Measurements from ENCODE around the gene ANKRD52. TPM values are rescaled to one million over a fixed set of nuclear protein-coding genes. Genes with fewer than 3 reads are reported as not detected.
A peak's percentile ranks its signal among the peaks of the same experiment; 100 is the strongest.

Gene ANKRD52
- total and polyA plus RNA-seq, 9 of the 15 experiments (the other 6 are each of a cell fraction or from before 2014, with no cell fraction given), result 0.52 to 46.8 (median 7.9) TPM

GRCh38 chr12:56219840-56220239 lies 38.3 kb downstream of the ANKRD52 start (continued):
- TF ChIP-seq SAFB (IDR thresholded peaks at IDR 0.05; ENCODE audit: borderline replicate concordance, low read depth, low read length), result no peak

- CTCF ChIA-PET (ENCODE audit: low intra/inter-chr PET ratio), result no interaction called here
- Histone ChIP-seq H3K9me1 (ENCODE audit: control insufficient read depth, insufficient read depth, low read length) (no peaks in the 10 kb centered on the region), H3K4me1 (replicated peaks in 1 of 2; ENCODE audit: control insufficient read depth in 2 of 2, insufficient read depth in 2 of 2, low read length in 2 of 2) (peaks cover 0 to 6% of the 10 kb centered on the region in 2 experiments; a peak in 3 of 5 replicates), H3K9ac (ENCODE audit: insufficient read depth in 1 of 2, low read depth in 2 of 2, low read length in 2 of 2) (peak overlapping the region in 1 of 2 experiments; percentile 3; a peak in 1 of 4 replicates), H3K9me3 (replicated peaks; ENCODE audit: control insufficient read depth, insufficient read depth, low read depth, low read length) (no peaks in the 10 kb centered on the region), H3K36me3 (ENCODE audit: control insufficient read depth, insufficient read depth, low read length) (peaks cover 50% of the 10 kb centered on the region), H3K27ac (ENCODE audit: extremely low read depth, low read depth, low read length) (no peak overlapping the region), H3K4me3 (no peak overlapping the region), H3K27me3 (ENCODE audit: control insufficient read depth in 2 of 2, insufficient read depth in 2 of 2, low read length in 2 of 2) (no peaks in the 10 kb centered on the region), H3K79me2 (ENCODE audit: control insufficient read depth, insufficient read depth, low read length) (peaks cover 23% of the 10 kb centered on the region), H3K4me2 (ENCODE audit: insufficient read depth, low read length) (no peak overlapping the region), H2AFZ (ENCODE audit: low read depth, low read length) (no peak overlapping the region), H4K20me1 (replicated peaks; ENCODE audit: control insufficient read depth, insufficient read depth, low read length) (0 out of 2 replicates have a peak, but pooled peaks cover 3% of the 10 kb centered on the region)
- POLR2A ChIA-PET, result interaction anchor here (0.6 to 0.8 kb wide), 5 partner anchors 10 to 99 kb away, joined by 3 read pairs; no protein-coding TSS in a partner anchor
- intact Hi-C loops (cut with micrococcal nuclease) (no loop called here), in situ Hi-C loops (cut with MboI) (no loop called here)
- 91% methylated on average over 3 of the region's 3 CpGs for WGBS (ENCODE audit: insufficient coverage, low coverage, missing lambda C conversion rate)
- FAIRE-seq, result no peak
- BruUV-seq (replicated peaks), result no TSS peak
- ATAC-seq, result no peak
- no peak for DNase-seq (ENCODE audit: extremely low read depth in 1 of 4, low spot score in 3 of 4)
- TF ChIP-seq, protein P1, sequence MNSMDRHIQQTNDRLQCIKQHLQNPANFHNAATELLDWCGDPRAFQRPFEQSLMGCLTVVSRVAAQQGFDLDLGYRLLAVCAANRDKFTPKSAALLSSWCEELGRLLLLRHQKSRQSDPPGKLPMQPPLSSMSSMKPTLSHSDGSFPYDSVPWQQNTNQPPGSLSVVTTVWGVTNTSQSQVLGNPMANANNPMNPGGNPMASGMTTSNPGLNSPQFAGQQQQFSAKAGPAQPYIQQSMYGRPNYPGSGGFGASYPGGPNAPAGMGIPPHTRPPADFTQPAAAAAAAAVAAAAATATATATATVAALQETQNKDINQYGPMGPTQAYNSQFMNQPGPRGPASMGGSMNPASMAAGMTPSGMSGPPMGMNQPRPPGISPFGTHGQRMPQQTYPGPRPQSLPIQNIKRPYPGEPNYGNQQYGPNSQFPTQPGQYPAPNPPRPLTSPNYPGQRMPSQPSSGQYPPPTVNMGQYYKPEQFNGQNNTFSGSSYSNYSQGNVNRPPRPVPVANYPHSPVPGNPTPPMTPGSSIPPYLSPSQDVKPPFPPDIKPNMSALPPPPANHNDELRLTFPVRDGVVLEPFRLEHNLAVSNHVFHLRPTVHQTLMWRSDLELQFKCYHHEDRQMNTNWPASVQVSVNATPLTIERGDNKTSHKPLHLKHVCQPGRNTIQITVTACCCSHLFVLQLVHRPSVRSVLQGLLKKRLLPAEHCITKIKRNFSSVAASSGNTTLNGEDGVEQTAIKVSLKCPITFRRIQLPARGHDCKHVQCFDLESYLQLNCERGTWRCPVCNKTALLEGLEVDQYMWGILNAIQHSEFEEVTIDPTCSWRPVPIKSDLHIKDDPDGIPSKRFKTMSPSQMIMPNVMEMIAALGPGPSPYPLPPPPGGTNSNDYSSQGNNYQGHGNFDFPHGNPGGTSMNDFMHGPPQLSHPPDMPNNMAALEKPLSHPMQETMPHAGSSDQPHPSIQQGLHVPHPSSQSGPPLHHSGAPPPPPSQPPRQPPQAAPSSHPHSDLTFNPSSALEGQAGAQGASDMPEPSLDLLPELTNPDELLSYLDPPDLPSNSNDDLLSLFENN (IDR thresholded peaks at IDR 0.05; ENCODE audit: low read depth in 2 of 2, low read length in 2 of 2), result no peak
- TF ChIP-seq IFI16 (CRISPR knock-in tag; IDR thresholded peaks at IDR 0.05) (no peak), ATF4 (CRISPR knock-in tag; IDR thresholded peaks at IDR 0.05) (no peak), SMARCA4 (IDR thresholded peaks at IDR 0.05) (no peak), IRF2 (CRISPR knock-in tag; IDR thresholded peaks at IDR 0.05) (no peak), HINFP (tag; conservative IDR thresholded peaks at IDR 0.05; ENCODE audit: low read depth) (no peak), ZBTB7A (IDR thresholded peaks at IDR 0.05; ENCODE audit: borderline replicate concordance, control insufficient read depth, low read depth, low read length) (no peak), ZNF431 (CRISPR knock-in tag; IDR thresholded peaks at IDR 0.05) (no peak), ZNF316 (IDR thresholded peaks at IDR 0.05) (no peak), CREM (IDR thresholded peaks at IDR 0.05; ENCODE audit: low read depth) (no peak), FOXO4 (CRISPR knock-in tag; IDR thresholded peaks at IDR 0.05) (no peak)
- TF ChIP-seq, protein P2, sequence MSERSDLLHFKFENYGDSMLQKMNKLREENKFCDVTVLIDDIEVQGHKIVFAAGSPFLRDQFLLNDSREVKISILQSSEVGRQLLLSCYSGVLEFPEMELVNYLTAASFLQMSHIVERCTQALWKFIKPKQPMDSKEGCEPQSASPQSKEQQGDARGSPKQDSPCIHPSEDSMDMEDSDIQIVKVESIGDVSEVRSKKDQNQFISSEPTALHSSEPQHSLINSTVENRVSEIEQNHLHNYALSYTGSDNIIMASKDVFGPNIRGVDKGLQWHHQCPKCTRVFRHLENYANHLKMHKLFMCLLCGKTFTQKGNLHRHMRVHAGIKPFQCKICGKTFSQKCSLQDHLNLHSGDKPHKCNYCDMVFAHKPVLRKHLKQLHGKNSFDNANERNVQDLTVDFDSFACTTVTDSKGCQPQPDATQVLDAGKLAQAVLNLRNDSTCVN (CRISPR knock-in tag; IDR thresholded peaks at IDR 0.05), result no peak
Measured at GRCh38 chr12:56216461-56216860, 41.7 kb downstream of the ANKRD52 start.

All from K562 (cell line).